Right lobe of liver (tissue), 4 donors: Measurements from ENCODE around the gene BMPR2.

ENCODE experiments used
- CTCF ChIP-seq, 4 donors: fragments of 200-600 bp in 3 of 4; fragments of 450-650 bp in 1 of 4; IDR thresholded peaks; one replicate each; pipeline versions ENCODE4 v1.5.1 to v1.8.0; 2016 to 2022; ENCODE audit warnings: antibody characterized with exemption in 4 of 4, mild to moderate bottlenecking in 2 of 4
- POLR2A ChIP-seq: fragments of 450-650 bp; IDR thresholded peaks from one replicate; pipeline ENCODE4 v1.6.1; 2017; ENCODE audit warnings: antibody characterized with exemption, mild to moderate bottlenecking
- donor health status: DM: no; HTN: no; CAD: no.
- donor health status: DM: no; HTN: no; CAD: no.
- donor health status: DM: no; HTN: yes; CAD: no.

- TF ChIP-seq CTCF (IDR thresholded peaks at IDR 0.05) (no peak), POLR2A (no peak)
These were observed 233.4 kb downstream of the BMPR2 start for GRCh38 chr2:202609381-202610145.
